Measurements from ENCODE around the gene UTP25.

GRCh38 chr1:209786146-209786545, 41.6 kb upstream of the UTP25 start:
- TF ChIP-seq EZH2 (IDR thresholded peaks at IDR 0.05; ENCODE audit: insufficient read depth, poor library complexity, severe bottlenecking) (no peak), EZH2phosphoT487 (IDR thresholded peaks at IDR 0.05; ENCODE audit: insufficient read depth, low read depth) (no peak)
